NCI-H524 (cell line): ENCODE measurements around the gene BRWD1.
"Not testable (repeated sequence)": the region's sequence is repeated elsewhere in the genome, so short reads cannot be mapped to it uniquely, and the experiment has no call there.

Experiments
- DNase-seq, 2 experiments: peaks; one replicate each; lab custom pipeline; 2025; lab: John Stamatoyannopoulos, UW

The BRWD1 gene

DNA sequence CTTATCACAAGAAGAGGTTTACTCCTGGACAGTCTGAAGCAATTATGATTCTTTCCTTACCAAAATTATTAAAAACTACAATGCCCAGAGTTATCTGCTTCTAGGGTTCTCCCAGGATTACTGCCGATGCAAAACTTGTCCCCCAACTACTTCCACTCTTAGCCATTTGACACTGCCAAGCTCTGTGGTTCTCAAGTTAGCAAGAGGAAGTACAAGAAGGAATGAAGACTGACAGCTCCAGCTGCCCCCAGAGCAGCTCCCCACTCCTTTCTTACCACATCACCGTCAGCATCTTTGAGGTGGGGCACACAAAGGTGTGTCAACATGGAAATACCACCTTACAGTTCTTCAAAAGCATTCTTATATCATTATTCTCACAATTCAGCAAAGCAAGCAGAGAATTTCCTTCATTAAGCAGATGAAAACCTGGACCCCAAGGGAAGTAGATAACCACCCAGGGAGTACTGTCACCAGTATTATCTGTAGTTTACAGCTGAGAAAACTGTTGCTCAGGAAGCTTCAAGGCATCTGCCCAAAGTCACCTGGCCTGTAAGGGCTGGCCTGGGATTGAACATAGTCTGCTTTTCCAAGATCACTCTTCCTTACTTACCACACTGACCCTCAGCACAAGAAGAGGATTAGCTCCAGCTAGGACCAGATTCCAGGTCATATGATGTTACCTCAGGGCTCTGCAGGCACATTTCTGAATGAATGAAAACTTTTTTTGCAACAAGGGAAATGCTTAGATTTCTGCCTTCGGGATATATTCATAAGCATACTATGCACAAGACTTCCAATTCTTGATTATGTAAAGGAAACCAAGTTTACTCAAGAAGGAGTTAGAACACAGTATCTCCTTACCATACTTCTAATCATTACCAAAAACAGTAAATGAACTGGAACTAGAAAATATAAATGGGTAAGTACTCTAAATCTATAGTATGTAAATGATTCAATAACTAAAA, 139.4 kb downstream of the BRWD1 start:
- DNase-seq, result no peak

DNA sequence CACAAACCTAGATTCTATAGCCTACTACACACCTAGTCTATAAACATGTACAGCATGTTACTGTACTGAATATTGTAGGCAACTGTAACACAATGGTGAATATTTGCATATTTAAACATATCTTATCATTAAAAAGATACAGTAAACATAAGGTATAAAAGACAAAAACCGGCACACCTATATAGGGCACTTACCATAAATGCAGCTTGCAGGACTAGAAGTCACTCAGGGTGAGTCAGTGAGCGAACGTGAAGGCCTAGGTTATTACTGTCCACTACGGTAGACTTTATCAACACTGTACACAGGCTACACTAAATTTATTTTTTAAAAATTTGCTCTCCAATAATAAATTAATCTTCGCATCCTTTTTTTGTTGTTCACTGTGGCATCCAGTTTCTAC, 143.5 kb downstream of the BRWD1 start:
- no peak for DNase-seq

DNA sequence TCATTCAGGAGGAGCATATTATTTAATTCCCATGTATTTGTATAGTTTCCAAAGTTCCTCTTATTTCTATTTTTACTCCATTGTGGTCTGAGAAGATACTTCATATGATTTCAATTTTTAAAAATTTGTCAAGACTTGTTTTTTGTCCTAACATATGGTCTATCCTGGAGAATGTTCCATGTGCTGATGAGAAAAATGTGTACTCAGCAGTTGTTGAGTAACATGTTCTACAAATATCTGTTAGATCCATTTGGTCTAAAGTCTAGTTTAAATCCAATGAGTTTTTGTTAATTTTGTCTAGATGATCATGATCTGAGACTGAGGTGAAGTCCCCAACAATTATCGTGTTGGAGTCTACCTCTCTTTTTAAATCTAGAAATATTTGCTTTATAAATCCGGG, 144.6 kb downstream of the BRWD1 start:
- DNase-seq, result no peak

DNA sequence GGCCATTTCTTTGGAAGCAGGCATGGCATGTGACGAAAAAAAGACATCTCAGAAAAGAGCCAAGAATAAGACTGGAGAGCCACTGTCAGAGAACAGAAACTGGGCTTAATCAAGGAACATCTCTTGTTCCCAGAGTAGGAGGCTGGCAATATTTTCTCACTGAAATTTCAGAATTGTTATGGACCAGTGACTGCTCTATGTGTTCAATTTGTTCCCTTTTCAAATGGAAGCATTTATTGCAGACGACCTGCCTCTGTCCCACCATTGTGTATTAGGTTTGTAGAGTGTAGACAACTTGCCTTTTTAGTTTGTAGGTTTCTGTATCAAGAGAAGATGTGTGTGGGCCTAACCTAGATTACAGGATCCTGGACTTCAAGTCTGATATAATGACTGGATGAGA, 148.9 kb downstream of the BRWD1 start:
- DNase-seq, result no peak

DNA sequence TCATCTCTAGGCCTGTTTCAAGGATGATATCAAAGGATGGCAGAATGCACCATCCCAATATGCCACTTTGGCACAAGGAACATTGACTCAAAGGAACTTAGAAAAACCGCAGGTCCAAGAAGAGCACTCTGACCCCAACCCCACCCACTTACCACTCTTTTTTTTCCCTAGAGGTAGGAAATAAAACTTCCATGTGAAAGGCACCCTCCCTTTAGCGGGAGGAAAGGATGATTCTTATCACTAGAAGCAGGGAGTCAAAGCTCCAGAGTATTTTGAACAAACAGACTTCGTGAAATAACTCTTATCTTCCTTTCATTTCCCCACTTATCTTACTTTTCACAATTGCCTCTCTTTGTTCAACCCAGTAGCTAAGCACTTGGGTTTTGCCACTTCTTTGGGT, 152.4 kb downstream of the BRWD1 start:
- no peak for DNase-seq

DNA sequence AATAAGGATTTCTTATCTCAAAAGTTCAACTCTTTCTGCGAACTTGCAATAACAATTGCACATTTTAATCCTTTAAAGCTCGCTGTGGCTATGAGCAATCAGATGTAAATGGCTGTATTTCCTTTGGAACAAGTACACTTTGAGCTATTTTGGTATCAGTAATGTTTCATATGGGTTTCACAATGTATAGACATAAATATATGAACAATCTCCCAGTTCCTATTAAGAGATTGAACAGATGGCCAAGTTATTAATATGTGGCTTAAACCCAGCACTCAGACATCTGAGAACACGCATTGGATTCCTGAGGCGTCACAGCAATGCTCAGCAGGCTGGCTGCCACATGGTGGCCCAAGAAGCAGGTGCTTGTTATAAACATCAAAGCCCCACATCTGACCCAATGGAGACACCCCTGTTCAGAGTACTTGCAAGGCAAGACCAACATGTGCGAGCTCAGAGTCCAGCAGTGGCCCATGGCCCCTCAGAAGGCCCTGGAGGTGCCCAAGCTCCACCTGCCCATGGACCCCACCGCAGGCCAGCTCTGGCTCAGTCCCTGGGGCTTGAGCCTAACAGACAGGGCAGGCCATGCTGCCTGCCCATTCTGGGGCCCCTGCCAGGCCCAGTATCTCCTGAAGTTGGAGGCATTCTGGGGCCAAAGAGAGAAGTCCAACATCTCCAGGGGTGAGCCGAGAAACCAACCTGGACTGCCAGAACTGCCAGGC, 153.9 kb downstream of the BRWD1 start:
- peak; percentile 95 to 99 for DNase-seq

DNA sequence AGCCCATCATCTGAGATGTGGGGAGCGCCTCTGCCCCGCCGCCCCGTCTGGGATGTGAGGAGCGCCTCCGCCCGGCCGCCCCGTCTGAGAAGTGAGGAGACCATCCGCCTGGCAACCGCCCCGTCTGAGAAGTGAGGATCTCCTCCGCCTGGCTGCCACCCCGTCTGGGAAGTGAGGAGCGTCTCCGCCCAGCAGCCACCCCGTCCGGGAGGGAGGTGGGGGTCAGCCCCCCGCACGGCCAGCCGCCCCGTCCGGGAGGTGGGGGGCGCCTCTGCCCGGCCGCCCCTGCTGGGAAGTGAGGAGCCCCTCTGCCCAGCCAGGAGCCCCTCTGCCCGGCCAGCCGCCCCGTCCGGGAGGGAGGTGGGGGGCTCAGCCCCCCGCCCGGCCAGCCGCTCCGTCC, 156.2 kb downstream of the BRWD1 start:
- not testable (repeated sequence) for DNase-seq

DNA sequence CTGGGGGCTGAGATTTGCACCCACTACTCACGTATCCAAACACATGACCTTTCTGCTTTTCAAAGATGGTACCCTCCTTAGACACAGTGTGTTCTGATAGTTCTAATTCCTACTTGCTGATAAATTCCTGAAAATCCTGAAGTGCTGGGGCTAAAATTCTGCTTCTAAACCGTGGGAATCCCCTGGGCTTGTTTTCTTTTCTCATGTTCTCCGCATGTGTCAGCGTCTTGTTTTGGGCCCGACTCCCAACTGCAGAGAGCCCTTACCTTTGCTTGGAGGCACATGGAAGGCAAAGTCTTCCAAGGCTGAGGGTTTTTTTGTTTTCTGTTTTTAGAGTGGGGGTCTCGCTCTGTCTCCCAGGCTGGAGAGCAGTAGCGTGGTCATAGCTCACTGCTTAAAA, 157.4 kb downstream of the BRWD1 start:
- no peak for DNase-seq

DNA sequence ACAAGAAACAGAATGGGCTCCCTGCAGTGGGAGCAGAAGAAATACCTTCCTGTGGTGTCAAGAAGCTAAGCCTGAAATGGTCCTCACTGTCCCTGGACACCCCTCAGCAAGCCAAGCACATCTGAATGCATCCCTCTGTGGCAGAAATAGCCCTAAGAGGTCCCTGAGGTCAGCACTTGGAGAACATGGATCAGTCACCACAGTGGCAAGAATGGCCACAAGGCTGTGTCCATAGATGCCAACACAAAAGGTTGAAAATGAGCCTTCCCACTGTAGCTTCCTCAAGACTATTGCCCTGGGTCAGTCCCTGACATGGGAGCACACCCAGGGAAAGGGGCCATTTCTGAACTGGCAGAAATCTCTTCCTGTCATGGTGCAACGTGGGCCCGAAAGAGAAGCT, 157.9 kb downstream of the BRWD1 start:
- no peak for DNase-seq

DNA sequence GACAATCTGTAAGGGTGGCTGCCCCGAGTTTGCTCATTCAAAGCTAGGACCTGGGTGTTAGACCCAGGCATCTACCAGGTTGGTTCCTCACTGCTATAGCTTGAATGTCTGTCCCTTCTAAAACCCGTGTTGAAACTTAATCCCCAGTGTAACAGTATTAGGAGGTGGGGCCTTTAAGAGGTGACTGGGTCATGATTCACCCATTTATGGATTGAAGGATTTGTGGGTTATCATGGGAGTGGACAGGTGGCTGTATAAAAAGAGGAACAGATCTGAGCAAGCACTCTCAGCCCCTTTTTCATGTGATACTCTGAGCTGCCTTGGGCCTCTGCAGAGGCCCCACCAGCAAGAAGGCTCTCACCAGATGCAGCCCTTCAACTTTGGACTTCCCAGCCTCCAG, 159.6 kb downstream of the BRWD1 start:
- DNase-seq, result peak in 1 of 2 experiments; percentile 70

DNA sequence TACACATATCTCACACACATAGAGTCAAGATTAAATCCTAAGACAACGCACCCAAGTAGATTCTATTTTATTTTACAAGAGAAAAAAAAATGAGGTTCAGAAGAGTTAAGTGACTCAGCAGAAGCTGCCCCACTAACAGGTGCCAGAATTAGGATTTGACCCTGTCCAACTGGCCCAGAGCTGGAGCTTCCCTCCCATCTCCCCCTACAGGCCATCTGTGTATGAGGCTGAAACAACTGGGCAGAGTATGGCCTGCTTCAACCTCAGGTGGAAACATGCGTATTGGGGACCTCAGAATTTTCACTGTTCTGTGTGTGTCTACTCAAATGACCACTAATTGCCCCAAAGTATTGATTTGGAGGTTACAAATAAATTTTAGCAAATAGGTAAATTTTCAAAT, 160.1 kb downstream of the BRWD1 start:
- peak; percentile 17 to 60 for DNase-seq

DNA sequence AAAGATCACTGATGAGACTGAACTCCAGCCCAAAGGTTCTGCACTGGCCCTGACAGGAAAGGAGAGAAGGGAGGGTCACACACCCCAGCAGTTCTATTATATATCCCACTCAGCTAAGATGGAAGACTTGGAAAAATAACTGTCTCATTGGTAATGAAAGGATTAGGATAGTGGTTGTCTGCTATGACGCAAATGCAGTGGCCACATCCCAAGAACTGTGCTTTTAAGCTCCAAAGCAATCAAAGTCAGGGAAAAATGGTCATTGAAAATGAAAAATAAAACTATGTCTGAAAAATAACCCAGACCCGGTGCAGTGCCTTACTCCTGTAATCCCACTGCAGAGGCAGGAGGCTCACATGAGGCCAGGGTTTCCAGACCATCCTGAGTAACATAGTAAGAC, 161.2 kb downstream of the BRWD1 start:
- no peak for DNase-seq

DNA sequence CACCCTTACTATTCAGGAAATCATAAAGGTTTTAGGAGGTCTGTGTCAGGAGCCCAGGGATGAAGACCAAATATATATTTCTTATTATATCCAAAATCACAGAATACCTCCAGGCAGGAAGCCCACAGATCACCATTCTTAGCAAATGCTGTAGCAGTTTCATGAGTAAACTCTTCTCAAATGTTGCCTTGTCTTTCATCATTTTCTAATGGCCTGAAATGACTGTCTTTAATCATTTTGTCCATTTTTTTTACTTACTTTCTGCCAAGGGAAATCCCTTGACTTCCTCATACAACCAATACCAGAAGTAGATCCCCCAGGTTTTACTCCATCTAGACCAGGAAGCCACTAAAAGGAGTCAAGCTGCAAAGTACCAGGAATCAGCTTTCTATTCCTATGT, 162.6 kb downstream of the BRWD1 start:
- DNase-seq, result no peak

DNA sequence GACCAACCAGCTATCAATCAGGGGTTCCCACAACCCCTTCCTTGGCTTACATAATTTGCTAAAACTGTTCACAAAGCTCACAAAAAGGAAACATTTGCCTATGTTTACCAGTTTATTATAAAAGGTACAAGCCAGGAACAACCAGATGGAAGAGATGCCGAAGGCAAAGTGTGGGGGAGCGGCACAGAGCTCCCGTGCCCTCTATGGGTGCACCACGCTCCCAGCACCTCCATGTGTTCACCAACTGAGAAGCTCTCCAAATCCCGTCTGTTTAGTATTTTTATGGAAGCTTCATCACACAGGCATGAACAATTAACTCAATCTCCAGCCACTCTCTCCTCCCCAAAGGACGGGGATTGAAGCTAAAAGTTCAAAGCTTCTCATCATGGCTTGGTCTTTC, 163.1 kb downstream of the BRWD1 start:
- DNase-seq, result no peak

DNA sequence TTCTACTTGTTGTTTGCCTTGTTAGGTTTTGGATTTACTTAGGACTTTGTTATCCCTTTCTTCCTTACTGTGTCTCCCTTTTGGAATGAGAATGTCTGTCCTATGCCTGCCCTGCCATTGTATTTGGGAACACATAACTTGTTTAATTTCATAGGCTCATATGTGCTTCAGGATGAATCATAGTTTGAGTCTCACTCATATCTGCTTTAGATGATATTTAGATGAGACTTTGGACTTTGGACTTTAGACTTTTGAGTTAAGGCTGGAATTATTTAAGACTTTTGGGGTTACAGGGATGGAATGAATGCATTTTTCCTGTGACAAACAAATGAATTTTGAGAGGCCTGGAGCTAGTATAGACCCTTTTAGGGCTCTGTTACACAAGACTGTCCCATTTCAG, 163.6 kb downstream of the BRWD1 start:
- no peak for DNase-seq

DNA sequence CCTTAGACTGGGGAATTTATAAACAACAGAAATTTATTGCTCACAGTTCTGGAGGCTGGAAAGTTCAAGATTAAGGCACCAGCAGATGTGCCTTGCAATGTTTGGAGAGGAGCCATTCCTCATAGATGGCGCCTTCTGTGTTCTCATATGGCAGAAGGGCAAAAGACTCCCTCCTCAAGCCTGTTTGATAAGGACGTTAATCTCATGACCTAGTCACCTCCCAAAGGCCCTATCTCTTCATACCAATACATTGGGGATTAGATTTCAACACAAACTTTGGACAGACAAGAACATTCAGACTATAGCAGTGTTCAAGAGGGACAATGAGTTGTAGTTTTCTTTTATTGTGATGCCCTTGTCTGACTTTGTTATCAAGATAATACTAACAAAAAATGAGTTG, 164.5 kb downstream of the BRWD1 start:
- DNase-seq, result no peak

DNA sequence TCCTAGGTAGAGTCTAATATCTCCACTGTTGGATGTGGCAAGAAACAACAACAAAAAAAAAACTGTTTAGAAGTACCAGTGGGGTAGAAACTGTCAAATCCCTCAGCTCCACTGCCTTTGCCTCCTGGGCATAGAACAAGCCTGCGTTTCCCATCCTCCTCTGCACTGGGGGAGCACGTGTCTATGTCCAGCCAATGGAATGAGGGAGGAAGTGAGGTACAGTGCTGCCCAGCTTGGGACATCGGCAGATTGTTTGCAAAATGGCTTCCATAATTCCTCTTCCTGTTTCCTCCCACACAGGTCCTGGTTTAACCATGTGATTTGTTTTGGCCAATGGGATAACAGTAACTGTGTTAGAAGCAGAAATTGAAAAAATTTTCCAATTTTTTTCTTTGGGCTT, 169.2 kb downstream of the BRWD1 start:
- DNase-seq, result no peak

DNA sequence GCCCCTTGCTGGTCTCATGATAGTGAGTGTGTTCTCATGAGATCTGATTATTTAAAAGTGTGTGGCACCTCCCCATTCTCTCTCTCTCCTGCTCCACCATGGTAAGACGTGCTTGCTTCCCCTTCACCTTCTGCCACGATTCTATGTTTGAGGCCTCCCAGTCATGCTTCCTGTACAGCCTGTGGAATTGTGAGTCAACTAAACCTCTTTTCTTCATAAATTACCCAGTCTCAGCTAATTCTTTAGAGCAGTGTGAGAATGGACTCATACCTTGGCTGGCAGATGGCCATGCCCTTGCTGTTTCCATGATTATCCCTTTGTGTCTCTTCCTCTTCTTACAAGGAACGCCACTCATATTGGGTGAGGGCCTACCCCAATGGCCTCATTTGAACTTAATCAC, 170.5 kb downstream of the BRWD1 start:
- DNase-seq, result no peak

DNA sequence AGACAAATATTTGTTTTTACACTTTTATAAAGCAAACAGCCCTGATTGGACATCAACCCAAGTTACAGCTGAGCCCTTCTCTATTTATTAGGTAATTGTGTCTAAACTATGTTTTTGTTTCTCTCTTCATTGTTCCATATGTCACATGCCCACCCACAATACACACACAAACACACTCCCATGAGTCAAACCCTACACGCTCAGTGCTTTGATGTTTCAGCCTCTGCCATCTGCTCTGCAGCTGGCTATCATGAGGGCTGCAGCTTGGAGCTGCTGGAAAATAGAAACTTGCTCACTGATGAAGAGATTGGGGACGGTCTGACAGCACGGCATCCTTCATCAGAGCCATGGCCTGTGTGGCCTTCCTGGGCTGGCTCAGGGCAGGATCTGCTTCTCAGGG, 171.9 kb downstream of the BRWD1 start:
- peak; percentile 89 to 93 for DNase-seq

DNA sequence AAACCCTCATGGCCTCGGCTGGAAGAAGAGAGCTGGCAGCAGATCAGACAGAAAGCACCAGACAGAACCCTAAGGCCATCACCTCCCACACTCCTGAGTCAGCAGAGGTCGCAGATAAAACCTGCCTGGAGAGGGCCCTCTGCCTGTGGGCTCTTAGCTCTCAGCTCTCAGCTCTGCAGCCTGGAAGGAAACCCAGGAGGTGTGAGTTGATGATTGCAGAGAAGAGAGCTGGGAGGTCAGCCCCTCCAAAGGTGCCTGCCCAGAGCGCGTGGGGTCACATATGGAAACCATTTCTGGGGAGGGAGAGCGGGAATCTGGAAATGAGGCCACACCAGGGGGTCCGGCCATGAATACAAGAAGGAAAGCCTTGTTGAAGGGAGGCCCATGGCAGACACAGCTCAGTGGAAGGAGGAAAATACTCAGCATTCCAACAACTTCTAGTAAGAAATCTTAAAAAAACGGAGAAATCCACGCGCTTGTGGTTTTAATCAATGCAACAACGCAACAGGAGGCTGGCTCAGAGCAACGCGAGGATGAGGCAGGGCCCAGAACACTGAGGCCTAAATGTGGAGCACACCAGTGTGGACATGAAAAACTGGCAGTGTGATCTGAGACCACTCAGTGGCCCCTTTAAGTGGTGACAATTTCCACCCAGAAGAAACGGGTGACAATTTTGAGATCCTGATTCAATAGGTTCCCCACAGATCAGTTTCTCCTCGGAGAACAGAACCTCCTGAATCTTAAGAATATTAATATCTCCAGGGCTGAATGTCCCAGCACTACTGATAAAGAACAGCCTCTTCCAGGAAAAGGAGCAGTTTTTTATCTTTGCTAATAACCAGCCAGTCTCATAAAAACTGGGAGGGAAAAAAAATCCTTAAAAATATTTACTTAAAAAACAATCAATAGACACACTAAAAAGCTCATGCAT, 175.9 kb downstream of the BRWD1 start:
- no peak for DNase-seq

DNA sequence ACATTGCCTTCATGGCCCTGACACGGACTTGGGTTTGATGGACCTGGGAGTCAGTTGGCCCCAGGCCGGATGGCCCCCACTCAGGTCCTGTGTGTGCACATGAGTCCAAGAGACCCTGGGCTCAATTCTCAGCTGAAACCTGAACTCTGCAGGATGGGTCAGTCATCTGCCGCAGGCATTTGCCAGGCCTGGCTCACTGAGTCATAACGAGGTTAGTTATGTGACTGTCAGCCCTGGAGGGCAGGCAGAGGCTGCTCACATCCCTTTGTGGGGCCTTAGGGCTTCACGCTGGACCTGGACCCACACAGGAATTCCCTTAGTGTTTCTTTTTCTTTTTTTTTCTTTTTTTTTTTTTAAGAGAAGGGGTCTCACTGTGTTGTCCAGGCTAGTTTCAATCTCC, 176.7 kb downstream of the BRWD1 start:
- DNase-seq, result no peak

DNA sequence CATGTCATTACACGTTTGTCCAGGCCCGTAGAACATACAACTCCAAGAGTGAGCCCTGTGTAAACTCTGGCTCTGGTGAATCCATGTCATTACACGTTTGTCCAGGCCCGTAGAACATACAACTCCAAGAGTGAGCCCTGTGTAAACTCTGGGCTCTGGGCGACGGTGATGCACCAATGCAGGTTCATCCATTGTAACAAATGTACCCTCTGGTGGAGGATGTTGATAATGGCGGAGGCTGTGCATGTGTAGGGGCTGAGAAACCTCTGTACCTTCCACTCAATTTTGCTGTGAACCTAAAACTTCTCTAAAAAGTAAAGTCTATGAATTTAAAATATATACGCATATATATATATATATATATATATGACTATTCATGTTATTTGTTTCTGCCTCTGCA, 177.3 kb downstream of the BRWD1 start:
- peak; percentile 12 to 57 for DNase-seq
